ENCODE results near the gene SLAIN1.

Gene SLAIN1

GRCh38 chr13:77751513-77752456, 54.3 kb downstream of the SLAIN1 start:
- no peak for DNase-seq (ENCODE audit: low read depth)

GRCh38 chr13:77752512-77753069, 55.1 kb downstream of the SLAIN1 start:
- no peak for DNase-seq (ENCODE audit: low read depth)

- no peak for DNase-seq (ENCODE audit: low read depth)
These were observed 63.4 kb downstream of the SLAIN1 start for GRCh38 chr13:77760893-77761292.

GRCh38 chr13:77767413-77767812, 69.9 kb downstream of the SLAIN1 start:
- DNase-seq (ENCODE audit: low read depth): no peak

- DNase-seq (ENCODE audit: low read depth): no peak
These were observed 76.7 kb downstream of the SLAIN1 start for GRCh38 chr13:77774181-77774580.

GRCh38 chr13:77776704-77777103, 79.2 kb downstream of the SLAIN1 start:
- DNase-seq (ENCODE audit: low read depth): no peak

GRCh38 chr13:77779552-77780272, 82.2 kb downstream of the SLAIN1 start:
- no peak for DNase-seq (ENCODE audit: low read depth)

GRCh38 chr13:77781808-77782207, 84.3 kb downstream of the SLAIN1 start:
- no peak for DNase-seq (ENCODE audit: low read depth)

- DNase-seq (ENCODE audit: low read depth): no peak
These were observed 87.0 kb downstream of the SLAIN1 start for GRCh38 chr13:77784515-77784914.

GRCh38 chr13:77786695-77787287, 89.3 kb downstream of the SLAIN1 start:
- DNase-seq (ENCODE audit: low read depth): no peak

GRCh38 chr13:77789376-77789775, 91.9 kb downstream of the SLAIN1 start:
- no peak for DNase-seq (ENCODE audit: low read depth)

GRCh38 chr13:77800219-77800618, 102.7 kb downstream of the SLAIN1 start:
- DNase-seq (ENCODE audit: low read depth): no peak

GRCh38 chr13:77806518-77806917, 109.0 kb downstream of the SLAIN1 start:
- DNase-seq (ENCODE audit: low read depth): no peak

GRCh38 chr13:77807431-77808135, 110.1 kb downstream of the SLAIN1 start:
- DNase-seq (ENCODE audit: low read depth): no peak

GRCh38 chr13:77810430-77810829, 112.9 kb downstream of the SLAIN1 start:
- no peak for DNase-seq (ENCODE audit: low read depth)

- no peak for DNase-seq (ENCODE audit: low read depth)
These were observed 113.4 kb downstream of the SLAIN1 start for GRCh38 chr13:77810878-77811277.

- DNase-seq (ENCODE audit: low read depth): no peak
These were observed 113.9 kb downstream of the SLAIN1 start for GRCh38 chr13:77811381-77811780.

- DNase-seq (ENCODE audit: low read depth): no peak
These were observed 114.5 kb downstream of the SLAIN1 start for GRCh38 chr13:77811981-77812380.
